ENCODE measurements around the gene MAML2. TPM values are rescaled to one million over a fixed set of nuclear protein-coding genes. Genes with fewer than 3 reads are reported as not detected.

Gene MAML2
- total RNA-seq, 1 experiment from 2014 or later, result 2.7 TPM

DNA sequence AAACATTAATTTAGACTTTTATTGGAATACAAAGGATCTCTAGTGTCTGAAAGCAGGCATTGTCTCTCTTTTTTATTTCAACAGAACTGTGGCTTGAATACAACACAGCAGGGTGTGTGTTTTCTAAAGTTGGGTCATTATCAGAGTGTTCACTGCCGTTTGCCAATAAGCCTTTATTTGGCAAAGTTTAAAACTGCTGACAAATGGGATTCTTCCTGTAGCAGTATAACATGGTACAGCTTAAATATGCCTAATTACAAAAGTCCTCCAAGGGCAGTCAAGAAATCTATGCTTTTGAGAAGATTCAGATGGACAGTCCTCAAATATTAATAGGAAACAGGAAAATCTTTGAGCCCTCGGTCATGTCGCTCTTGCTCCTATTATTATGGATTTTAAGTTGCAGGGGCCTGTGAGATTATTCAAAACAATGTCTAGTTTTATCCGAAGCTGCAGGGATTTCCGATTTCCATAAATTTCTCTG, 199.9 kb downstream of the MAML2 start:
- H2AFZ ChIP-seq (ENCODE audit: low read length), result no peak overlapping the region
- no peaks in the 10 kb centered on the region for H4K20me1 ChIP-seq (ENCODE audit: control insufficient read depth, insufficient read depth, insufficient read length)
- H3K27ac ChIP-seq (ENCODE audit: insufficient read length, low read depth, low read length), result no peak overlapping the region
- H2AK5ac ChIP-seq (ENCODE audit: insufficient read length, low read length), result no peak overlapping the region
- H3T11ph ChIP-seq (ENCODE audit: low read length), result no peak overlapping the region
- H3K23ac ChIP-seq (ENCODE audit: insufficient read length, low read depth, low read length), result no peak overlapping the region
- no peaks in the 10 kb centered on the region for H3K23me2 ChIP-seq (ENCODE audit: insufficient read length, low read depth, low read length, poor library complexity, severe bottlenecking)
- H4K8ac ChIP-seq (replicated peaks; ENCODE audit: insufficient read length, low read depth, low read length), result no peak overlapping the region
- no peak overlapping the region for H2BK5ac ChIP-seq (ENCODE audit: insufficient read length, low read length)
- Mint-ChIP-seq H3K36me3 (ENCODE audit: insufficient read depth in 1 of 3, low read depth in 3 of 3) (no peaks in the 10 kb centered on the region), H3K27ac (no peak overlapping the region), H3K4me3 (no peak overlapping the region), H3K27me3 (ENCODE audit: low read depth) (no peaks in the 10 kb centered on the region; the same call in 1 of the 2 replicates), H3K4me1 (peaks cover 27 to 38% of the 10 kb centered on the region in 2 experiments), H3K9me3 (no peaks in the 10 kb centered on the region)
- TF ChIP-seq, protein P1, sequence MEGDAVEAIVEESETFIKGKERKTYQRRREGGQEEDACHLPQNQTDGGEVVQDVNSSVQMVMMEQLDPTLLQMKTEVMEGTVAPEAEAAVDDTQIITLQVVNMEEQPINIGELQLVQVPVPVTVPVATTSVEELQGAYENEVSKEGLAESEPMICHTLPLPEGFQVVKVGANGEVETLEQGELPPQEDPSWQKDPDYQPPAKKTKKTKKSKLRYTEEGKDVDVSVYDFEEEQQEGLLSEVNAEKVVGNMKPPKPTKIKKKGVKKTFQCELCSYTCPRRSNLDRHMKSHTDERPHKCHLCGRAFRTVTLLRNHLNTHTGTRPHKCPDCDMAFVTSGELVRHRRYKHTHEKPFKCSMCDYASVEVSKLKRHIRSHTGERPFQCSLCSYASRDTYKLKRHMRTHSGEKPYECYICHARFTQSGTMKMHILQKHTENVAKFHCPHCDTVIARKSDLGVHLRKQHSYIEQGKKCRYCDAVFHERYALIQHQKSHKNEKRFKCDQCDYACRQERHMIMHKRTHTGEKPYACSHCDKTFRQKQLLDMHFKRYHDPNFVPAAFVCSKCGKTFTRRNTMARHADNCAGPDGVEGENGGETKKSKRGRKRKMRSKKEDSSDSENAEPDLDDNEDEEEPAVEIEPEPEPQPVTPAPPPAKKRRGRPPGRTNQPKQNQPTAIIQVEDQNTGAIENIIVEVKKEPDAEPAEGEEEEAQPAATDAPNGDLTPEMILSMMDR (conservative IDR thresholded peaks at IDR 0.05), result no peak
- no peaks in the 10 kb centered on the region for H3K27me3 ChIP-seq (ENCODE audit: insufficient read depth, low read length)
- no peaks in the 10 kb centered on the region for H3K79me2 ChIP-seq (ENCODE audit: insufficient read depth, low read length)
- no peak overlapping the region for H3K4ac ChIP-seq (ENCODE audit: low read depth, low read length)
- no peak for DNase-seq
- WGBS (ENCODE audit: extremely low coverage, insufficient read length, low lambda C conversion rate), result no CpG with 5 or more reads among the region's 5 CpGs
- peaks cover 9% of the 10 kb centered on the region for H3K4me1 ChIP-seq (ENCODE audit: insufficient read depth, low read length)
- no peaks in the 10 kb centered on the region for H3K9me3 ChIP-seq (ENCODE audit: control insufficient read depth, low read depth, low read length)
- no peak overlapping the region for H2BK20ac ChIP-seq (ENCODE audit: low read depth, low read length, poor library complexity, severe bottlenecking)
- no peak overlapping the region for H3K56ac ChIP-seq (ENCODE audit: insufficient read length, low read depth, low read length)
- no peak overlapping the region for H4K91ac ChIP-seq (ENCODE audit: insufficient read length, low read depth, low read length)
- H2BK15ac ChIP-seq (ENCODE audit: low read depth, low read length), result no peak overlapping the region
- H3K79me1 ChIP-seq (ENCODE audit: insufficient read depth, low read depth, low read length, poor library complexity, severe bottlenecking), result no peaks in the 10 kb centered on the region
- no peak overlapping the region for H3K9ac ChIP-seq (ENCODE audit: extremely low read depth, insufficient read length, low read length)
- H3K4me2 ChIP-seq (ENCODE audit: insufficient read depth, insufficient read length, low read length), result no peak overlapping the region
- H3K14ac ChIP-seq (ENCODE audit: insufficient read depth, low read length), result no peak overlapping the region
- no peak overlapping the region for H2BK12ac ChIP-seq (ENCODE audit: insufficient read length, low read depth, low read length)
- H3K18ac ChIP-seq (ENCODE audit: insufficient read length, low read depth, low read length), result no peak overlapping the region
- no peak overlapping the region for H2BK120ac ChIP-seq (ENCODE audit: low read depth, low read length, poor library complexity, severe bottlenecking)
- no peak overlapping the region for H4K5ac ChIP-seq (ENCODE audit: insufficient read length, low read depth, low read length)
